ENCODE data around the gene IHH. TPM values are rescaled to one million over a fixed set of nuclear protein-coding genes. Genes with fewer than 3 reads are reported as not detected.

Gene IHH
- total and polyA plus RNA-seq, 8 donors = 1.0 to 3.7 (median 1.8) TPM

- DNase-seq (no peak), ATAC-seq (peak; percentile 60)
- peaks cover 3 to 26% of the 10 kb centered on the region in 2 donors for H3K4me1 ChIP-seq
- H3K27ac ChIP-seq = no peak overlapping the region
- TF ChIP-seq CTCF (IDR thresholded peaks at IDR 0.05) = peak; percentile 71 to 77
- H3K9me3 ChIP-seq = no peaks in the 10 kb centered on the region
- intact Hi-C loops (cut with DNase I) = no loop called here
- no peak overlapping the region for H3K4me3 ChIP-seq
- H3K27me3 ChIP-seq = no peaks in the 10 kb centered on the region
- no peaks in the 10 kb centered on the region for H3K36me3 ChIP-seq
Observed at GRCh38 chr2:219104107-219105035, 43.6 kb upstream of the IHH start.

GRCh38 chr2:219099329-219099728 is 38.6 kb upstream of the IHH start:
- no peak overlapping the region for H3K4me3 ChIP-seq
- intact Hi-C loops (cut with DNase I) = no loop called here
- no peaks in the 10 kb centered on the region for H3K27me3 ChIP-seq
- H3K27ac ChIP-seq = no peak overlapping the region
- DNase-seq (no peak), ATAC-seq (peak; percentile 44)
- no peak for TF ChIP-seq CTCF (IDR thresholded peaks at IDR 0.05)
- H3K36me3 ChIP-seq = no peaks in the 10 kb centered on the region
- no peaks in the 10 kb centered on the region for H3K9me3 ChIP-seq
- H3K4me1 ChIP-seq = peaks cover 0 to 9% of the 10 kb centered on the region in 2 donors

GRCh38 chr2:219095406-219095935 is 34.8 kb upstream of the IHH start:
- no peaks in the 10 kb centered on the region for H3K36me3 ChIP-seq
- H3K27ac ChIP-seq = no peak overlapping the region
- no peaks in the 10 kb centered on the region for H3K27me3 ChIP-seq
- no peak for DNase-seq
- ATAC-seq = no peak
- TF ChIP-seq CTCF (IDR thresholded peaks at IDR 0.05) = no peak
- H3K9me3 ChIP-seq = no peaks in the 10 kb centered on the region
- intact Hi-C loops (cut with DNase I) = no loop called here
- no peak overlapping the region for H3K4me3 ChIP-seq
- H3K4me1 ChIP-seq = peaks cover 0 to 11% of the 10 kb centered on the region in 2 donors

- DNase-seq (no peak), ATAC-seq (no peak)
- Histone ChIP-seq H3K4me1 (peaks cover 0 to 11% of the 10 kb centered on the region in 2 donors), H3K36me3 (no peaks in the 10 kb centered on the region), H3K27ac (no peak overlapping the region), H3K9me3 (no peaks in the 10 kb centered on the region), H3K27me3 (no peaks in the 10 kb centered on the region), H3K4me3 (no peak overlapping the region)
- TF ChIP-seq CTCF (IDR thresholded peaks at IDR 0.05) = no peak
- intact Hi-C loops (cut with DNase I) = no loop called here
Observed at GRCh38 chr2:219094171-219094570, 33.5 kb upstream of the IHH start.

Data from left lung (tissue), 10 donors.